Activated CD4-positive, CD25-positive, alpha-beta regulatory T cell treated with anti-CD3 and anti-CD28 coated beads, Interleukin-2, amount 50 U/mL, for 72 hours (primary cell): ENCODE data around the gene ATP1A2.

Source experiments
- DNase-seq: peaks from one replicate; pipeline ENCODE4 v3.0.0; 2021

Gene ATP1A2

GRCh38 chr1:160151303-160151702 is 35.7 kb downstream of the ATP1A2 start, which contains the start of gene ATP1A4:
Gene ATP1A4, plus strand, starts transcription at chr1:160151603. Its CDS starts 438 bp downstream, at chr1:160152041.
- DNase-seq: no peak

DNA sequence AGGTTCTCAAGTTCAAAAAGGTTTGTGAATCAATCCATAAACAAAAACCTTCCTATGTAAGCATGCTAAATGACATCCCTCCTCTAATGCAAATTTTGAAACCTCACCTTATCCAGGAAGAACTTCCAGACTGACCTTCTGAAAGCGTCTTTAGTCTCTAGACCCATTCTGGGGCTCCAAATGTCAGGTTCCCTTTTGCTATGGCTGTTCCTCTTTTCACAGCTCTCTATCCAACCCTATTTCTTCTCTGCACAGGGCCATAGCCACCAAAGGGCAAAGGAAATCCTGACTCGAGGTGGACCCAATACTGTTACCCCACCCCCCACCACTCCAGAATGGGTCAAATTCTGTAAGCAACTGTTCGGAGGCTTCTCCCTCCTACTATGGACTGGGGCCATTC is 39.2 kb downstream of the ATP1A2 start:
- no peak for DNase-seq

GRCh38 chr1:160156361-160156760 is 40.8 kb downstream of the ATP1A2 start:
- no peak for DNase-seq

DNA sequence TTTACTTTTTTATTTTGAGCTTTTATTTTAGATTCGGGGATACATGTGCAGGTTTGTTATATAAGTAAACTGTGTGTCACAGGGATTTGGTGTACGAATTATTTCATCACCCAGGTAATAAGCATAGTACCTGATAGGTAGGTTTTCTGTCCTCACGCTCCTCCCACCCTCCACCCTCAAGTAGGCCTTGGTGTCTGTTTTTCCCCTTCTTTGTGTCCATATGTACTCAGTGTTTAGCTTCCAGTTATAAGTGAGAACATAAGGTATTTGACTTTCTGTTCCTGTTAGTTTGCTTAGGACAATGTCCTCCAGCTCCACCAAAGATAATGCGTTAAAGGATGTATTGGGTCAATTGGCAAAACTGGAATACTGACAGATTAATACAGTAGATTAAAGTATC is 41.6 kb downstream of the ATP1A2 start:
- no peak for DNase-seq

GRCh38 chr1:160158031-160158430 is 42.5 kb downstream of the ATP1A2 start:
- no peak for DNase-seq

GRCh38 chr1:160158534-160158933 is 43.0 kb downstream of the ATP1A2 start:
- no peak for DNase-seq

- no peak for DNase-seq
These were observed 44.3 kb downstream of the ATP1A2 start for GRCh38 chr1:160159846-160160245.

- DNase-seq: no peak
These were observed 46.6 kb downstream of the ATP1A2 start for GRCh38 chr1:160161965-160162705.

DNA sequence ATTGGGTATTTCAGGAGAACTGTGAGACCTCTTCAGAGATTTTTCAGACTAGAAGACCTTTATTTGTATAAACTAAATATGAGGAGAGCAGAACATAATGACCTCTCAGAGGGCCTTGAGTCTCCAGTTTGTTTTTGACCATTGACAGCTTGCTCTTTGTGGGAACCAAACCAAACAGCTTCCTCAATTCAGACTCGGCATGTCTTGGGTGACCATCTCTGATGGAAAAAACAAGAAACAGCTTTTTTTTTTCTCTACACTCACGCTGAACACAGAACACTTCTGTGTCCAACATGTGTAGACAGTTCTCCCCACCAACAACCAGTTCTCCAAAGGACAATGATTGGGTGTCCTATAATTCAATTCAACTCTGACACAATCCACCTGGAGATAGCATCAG is 47.4 kb downstream of the ATP1A2 start:
- DNase-seq: no peak

GRCh38 chr1:160163615-160164014 is 48.1 kb downstream of the ATP1A2 start:
- no peak for DNase-seq

- no peak for DNase-seq
These were observed 48.6 kb downstream of the ATP1A2 start for GRCh38 chr1:160164121-160164520.

DNA sequence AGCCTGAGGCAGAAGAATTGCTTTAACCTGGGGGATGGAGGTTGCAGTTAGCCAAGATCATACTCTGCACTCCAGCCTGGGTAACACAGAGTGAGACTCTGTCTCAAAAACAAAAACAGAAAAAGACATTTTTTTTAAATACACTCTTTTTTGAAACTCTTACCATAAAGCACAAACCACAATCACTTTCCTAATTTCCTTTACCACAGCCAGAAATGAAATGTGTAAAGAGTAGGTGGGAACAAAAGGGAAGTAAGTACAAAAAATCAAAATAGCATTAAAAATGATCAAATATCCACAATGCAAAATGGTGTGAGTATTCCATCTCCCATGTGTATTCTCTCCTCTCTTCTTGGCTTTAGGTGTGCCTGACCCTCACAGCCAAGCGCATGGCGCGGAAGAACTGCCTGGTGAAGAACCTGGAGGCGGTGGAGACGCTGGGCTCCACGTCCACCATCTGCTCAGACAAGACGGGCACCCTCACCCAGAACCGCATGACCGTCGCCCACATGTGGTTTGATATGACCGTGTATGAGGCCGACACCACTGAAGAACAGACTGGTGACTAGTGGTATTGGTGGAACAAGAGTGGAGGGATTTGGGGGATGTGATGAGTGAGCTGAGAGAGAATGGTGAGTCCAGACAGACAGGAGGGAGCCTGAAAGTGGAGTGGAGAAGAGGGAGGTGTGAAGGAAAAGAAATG is 50.8 kb downstream of the ATP1A2 start:
- DNase-seq: no peak

DNA sequence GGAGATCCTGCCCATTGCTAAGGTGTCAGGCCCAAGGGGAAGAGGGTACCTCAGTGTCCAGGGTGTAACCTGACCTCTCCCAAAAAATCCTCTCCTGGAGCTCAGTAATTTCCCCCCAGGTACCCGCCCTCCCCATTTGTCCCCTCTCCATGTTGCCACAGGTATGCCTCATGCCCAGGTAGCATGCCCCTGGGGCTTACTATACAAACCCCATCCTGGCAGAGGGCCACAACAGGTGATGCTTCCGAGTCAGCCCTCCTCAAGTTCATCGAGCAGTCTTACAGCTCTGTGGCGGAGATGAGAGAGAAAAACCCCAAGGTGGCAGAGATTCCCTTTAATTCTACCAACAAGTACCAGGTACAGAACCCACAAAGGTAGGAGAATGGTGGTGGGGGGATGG is 51.5 kb downstream of the ATP1A2 start:
- no peak for DNase-seq

DNA sequence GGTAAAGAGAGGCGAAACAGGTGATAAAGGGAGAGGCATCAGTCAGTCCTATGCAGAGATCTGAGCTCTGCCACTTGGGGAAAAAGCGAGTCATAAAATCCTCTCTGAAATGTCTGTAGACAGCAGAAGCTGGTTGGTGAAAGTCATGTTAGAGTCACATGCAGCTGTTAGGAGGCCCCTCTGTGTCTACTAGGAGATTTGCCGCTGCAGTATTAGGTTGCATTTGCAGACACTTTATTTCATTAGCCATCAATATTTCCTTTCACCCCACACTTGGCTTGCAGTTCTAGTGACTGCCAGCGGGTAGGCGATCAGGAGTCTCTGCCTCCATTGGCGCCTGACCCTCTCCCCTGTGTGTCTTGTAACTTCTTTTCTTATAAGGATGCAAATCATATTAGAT is 52.0 kb downstream of the ATP1A2 start:
- DNase-seq: no peak

GRCh38 chr1:160168016-160168415 is 52.5 kb downstream of the ATP1A2 start:
- no peak for DNase-seq

DNA sequence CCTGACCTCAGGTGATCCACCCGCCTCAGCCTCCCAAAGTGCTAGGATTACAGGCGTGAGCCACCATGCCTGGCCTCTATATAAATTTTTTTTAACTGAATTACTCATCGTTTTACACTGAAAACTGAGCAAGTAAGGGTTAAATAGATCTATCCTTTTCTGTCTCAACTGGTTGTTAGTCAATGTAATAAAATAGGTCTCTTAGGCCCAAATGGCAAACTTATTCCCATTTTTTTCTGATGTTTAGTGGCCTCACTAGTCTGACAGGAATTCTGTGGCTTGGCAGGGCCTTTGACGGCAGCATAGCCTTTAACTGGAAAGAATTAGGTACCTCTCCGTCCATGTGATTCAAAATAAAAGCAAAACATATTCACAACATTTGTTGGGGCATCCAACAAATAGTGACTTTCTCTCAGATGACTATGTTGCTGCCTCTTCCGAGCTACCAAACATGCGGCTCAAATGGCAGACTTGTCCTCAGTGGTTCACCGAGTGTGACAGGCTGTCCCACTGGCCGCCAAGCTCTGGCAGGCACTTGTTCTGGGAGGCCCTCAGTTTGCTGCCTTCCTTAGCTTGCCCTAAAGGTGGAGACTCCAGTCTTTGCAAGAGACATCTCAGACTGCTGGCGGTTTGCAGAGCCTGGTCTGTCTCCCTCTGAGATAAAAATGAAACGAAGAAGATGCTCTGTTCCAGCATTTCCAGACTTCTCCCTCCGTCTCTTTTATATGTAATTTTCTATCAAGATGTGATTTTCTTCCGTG is 53.2 kb downstream of the ATP1A2 start:
- no peak for DNase-seq

- DNase-seq: no peak
These were observed 54.2 kb downstream of the ATP1A2 start for GRCh38 chr1:160169553-160170399.

DNA sequence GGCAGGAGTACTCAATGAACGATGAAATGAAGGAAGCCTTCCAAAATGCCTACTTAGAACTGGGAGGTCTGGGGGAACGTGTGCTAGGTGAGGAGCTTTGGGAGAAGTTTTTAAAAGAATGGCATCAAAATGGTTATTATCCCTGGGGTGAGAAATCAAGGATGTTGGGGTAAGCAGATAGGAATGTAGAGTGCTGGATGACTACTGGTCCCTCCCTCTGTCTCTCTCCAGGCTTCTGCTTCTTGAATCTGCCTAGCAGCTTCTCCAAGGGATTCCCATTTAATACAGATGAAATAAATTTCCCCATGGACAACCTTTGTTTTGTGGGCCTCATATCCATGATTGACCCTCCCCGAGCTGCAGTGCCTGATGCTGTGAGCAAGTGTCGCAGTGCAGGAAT is 55.8 kb downstream of the ATP1A2 start:
- DNase-seq: no peak

DNA sequence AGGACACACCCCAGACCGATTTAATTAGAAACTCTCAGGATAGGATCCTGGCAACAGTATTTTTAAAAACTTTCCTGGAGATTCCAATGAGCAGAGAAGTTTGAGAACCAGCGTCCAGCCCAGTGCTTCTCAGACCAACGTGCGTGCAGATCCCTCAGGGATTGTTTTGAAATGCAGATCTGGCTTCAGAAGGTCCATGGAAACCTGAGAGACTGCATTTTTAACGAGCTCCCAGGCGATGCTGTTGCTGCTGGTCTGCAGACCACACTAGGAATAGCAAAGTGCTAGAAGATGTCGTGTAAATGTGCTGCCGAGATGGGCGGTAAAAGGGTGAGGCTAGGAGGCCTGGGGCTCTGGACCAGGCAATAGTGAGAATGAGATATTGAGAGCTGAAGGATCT is 56.4 kb downstream of the ATP1A2 start:
- DNase-seq: no peak

DNA sequence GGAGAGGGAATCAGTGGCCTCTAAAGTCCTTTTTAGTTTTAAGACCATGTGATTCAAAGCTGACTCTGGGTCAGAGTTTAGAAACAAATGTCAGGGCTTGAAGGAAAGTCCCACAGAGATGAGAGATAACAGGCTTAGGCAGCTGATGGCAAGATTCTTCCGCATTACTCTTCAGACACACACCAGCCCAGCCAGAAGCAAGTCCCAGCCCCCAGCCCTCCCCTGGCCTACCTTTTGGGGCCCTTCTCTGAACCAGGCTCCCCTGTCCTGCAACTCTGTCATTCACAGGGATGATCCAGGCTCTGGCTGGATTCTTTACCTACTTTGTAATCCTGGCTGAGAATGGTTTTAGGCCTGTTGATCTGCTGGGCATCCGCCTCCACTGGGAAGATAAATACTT is 61.7 kb downstream of the ATP1A2 start:
- DNase-seq: no peak

DNA sequence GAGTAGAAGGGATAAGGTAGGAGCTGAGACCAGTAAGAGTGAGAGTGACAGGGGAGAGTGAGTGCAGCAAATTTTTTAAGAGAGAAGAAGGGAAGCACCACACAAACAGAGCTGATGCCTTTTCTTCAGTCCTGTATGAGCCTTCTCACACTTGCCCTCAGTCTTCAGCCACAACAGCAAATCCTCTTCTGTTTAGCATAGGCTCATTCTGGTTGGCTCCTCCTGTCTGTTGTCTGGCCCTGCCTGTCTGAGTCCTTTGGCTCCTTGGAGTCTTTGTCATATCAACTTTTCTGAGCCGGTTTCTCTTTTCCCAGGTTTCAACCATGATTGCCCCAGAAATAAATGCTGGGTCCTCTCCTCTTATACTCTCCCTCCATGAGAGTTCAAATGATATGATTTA is 62.1 kb downstream of the ATP1A2 start:
- DNase-seq: no peak

GRCh38 chr1:160178731-160179130 is 63.2 kb downstream of the ATP1A2 start:
- DNase-seq: no peak

DNA sequence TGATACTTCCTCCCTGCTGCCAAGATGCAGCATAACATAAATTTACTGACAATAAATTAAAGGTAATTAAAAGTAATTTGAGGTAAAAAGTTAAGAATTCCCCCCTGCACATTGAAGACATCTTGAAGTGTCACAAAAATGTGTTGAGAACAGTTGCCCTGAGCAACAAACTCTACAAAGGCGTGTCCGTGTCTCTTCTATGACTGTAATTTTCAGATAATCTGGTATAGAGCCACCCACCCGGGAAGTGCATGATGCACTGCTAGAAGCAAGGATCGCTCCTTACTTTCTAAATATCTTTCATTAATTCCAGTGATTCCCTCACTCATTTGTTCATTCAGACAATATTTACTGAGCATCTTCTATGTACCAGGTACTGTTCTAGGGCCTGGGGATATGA is 63.8 kb downstream of the ATP1A2 start:
- no peak for DNase-seq
